Kidney epithelial cell (primary cell): ENCODE measurements around the gene RBM12. TPM values are rescaled to one million over a fixed set of nuclear protein-coding genes. Genes with fewer than 3 reads are reported as not detected.

Experiments used
- DNase-seq: peaks from one replicate; pipeline ENCODE4 v3.0.0-alpha.2; 2010; ENCODE audit warnings: low read depth
- H3K27me3 ChIP-seq: 2 replicates; pipeline ENCODE4 v1.6.0; 2011; ENCODE audit warnings: low read length; ENCODE audit not compliant: control insufficient read depth, insufficient read depth
- H3K36me3 ChIP-seq: 2 replicates; pipeline ENCODE4 v1.5.1; 2011; ENCODE audit warnings: low read length; ENCODE audit not compliant: control insufficient read depth, insufficient read depth
- H3K4me3 ChIP-seq: 2 replicates; pipeline ENCODE4 v1.5.1; 2011; ENCODE audit warnings: low read depth, mild to moderate bottlenecking, control low read depth, low read length
- total RNA-seq: library from RNA; depleted of rRNA; stranded (reverse); fragments of >200 nt; gene quantifications from 2 replicates; pipeline ENCODE4 v1.2.3, GENCODE V29; 2015
- TF ChIP-seq, protein P1 (sequence below): IDR thresholded peaks from 2 replicates; pipeline ENCODE4 v1.5.1; 2011; ENCODE audit warnings: mild to moderate bottlenecking, moderate library complexity, low read length, control low read depth, inconsistent platforms; ENCODE audit not compliant: insufficient read depth, poor library complexity, severe bottlenecking

RBM12 gene
- total RNA-seq, 1 donor from 2014 or later: 43.2 TPM

DNA sequence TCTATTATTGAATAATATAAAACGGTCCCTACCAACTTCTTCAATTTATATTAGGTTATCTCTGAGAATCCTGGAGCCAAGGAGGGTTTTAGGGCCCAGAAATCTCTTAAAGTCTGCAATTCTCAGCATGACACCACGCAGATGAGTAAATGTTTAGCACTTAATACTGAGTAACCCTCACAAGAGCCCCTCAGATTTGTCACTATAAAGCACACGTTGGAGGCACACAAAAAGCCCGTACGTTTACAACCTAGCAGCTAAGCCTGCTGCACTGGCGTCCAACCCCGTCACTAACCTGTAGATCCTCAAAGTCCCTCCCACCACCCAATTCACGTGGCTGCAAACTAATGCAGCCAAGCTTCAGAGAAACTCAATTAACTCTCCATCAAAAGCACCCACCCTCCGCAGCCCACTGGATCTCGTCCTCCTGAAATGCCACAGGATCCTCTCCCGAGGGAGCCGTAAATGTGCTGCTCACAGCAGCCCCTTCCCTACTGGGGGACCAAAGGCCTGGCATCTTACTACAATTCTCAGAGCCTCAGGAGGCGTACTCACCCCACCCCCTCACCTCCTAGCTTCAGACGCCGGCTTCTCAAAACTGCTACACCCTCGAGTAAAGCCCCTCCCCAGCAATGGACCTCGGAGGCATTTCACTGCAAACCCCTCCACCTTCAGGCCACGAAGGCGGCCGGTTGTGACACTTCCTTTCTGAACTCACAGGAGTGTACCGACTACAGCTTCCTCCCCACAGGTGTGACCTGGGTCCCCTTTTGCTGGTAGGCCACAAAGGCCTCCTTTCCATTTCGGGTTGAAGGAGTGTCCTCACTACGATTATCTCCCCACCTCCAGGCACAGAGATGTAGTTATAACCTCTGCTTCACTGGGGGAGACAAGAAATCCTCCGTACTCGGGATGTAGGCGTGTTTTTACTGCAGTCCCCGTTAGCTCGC, 909 bp downstream of the RBM12 start:
- Histone ChIP-seq H3K27me3 (no peaks in the 10 kb centered on the region), H3K4me3 (peak overlapping the region; percentile 89), H3K36me3 (no peaks in the 10 kb centered on the region)
- no peak for DNase-seq
- TF ChIP-seq, protein P1, sequence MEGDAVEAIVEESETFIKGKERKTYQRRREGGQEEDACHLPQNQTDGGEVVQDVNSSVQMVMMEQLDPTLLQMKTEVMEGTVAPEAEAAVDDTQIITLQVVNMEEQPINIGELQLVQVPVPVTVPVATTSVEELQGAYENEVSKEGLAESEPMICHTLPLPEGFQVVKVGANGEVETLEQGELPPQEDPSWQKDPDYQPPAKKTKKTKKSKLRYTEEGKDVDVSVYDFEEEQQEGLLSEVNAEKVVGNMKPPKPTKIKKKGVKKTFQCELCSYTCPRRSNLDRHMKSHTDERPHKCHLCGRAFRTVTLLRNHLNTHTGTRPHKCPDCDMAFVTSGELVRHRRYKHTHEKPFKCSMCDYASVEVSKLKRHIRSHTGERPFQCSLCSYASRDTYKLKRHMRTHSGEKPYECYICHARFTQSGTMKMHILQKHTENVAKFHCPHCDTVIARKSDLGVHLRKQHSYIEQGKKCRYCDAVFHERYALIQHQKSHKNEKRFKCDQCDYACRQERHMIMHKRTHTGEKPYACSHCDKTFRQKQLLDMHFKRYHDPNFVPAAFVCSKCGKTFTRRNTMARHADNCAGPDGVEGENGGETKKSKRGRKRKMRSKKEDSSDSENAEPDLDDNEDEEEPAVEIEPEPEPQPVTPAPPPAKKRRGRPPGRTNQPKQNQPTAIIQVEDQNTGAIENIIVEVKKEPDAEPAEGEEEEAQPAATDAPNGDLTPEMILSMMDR: no peak

DNA sequence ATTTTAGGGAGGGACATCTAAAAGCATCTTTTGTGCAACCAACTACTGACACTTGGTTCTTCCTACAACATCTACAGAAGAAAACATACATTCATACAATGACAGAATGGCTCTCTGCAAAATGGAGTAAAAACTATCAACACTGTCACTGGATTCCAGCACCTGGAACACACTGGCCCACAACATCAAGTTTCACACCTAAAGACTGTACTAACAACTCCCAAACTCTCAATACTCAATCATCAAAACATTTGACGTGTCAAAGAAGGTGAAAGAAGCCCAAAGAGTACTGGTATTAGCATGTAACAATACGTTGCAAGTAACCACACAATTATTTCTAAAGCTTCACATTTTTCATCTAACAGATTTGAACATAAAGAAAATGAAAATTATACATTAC, 2.1 kb downstream of the RBM12 start:
- no peak for DNase-seq
- TF ChIP-seq, protein P1: no peak
- peak overlapping the region; percentile 27 for H3K4me3 ChIP-seq
- no peaks in the 10 kb centered on the region for H3K36me3 ChIP-seq
- H3K27me3 ChIP-seq: no peaks in the 10 kb centered on the region

DNA sequence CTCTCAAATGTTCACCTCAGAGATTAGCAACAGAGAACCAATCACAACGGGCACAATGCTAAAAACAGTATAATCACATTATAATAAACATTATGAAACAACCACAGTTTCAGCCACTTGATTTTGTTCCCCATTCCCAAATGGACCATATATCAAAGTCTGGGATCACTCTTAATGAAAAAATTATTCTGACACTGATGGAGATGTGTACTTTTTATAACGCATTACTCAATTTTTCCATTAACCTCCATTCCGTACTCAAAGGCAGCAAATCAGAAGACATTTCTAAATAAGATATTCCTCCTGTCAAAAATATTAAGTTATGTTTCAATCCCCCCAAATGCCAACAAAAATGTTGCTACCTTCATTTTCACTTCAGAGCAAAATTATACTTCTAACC, 2.8 kb downstream of the RBM12 start:
- Histone ChIP-seq H3K36me3 (no peaks in the 10 kb centered on the region), H3K27me3 (no peaks in the 10 kb centered on the region), H3K4me3 (no peak overlapping the region)
- TF ChIP-seq, protein P1: no peak
- no peak for DNase-seq

DNA sequence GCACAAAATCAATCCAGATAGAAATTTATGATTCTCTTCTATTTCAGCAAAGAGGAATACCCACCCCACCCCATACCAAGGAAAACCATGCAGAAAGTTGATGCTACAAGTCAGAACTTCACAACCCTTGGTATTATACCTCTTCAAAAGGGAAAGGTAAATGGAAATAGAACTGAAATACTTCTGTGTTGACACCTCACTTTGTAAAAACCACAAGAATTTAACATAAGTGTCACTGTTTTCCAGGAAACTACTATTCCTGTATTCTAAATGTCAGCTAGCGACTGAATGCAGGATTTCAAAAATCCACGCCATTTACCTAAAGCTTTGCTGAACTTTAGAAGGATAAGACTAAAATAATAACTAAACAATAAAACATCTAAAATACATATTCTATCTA, 3.6 kb downstream of the RBM12 start:
- no peaks in the 10 kb centered on the region for H3K27me3 ChIP-seq
- DNase-seq: no peak
- TF ChIP-seq, protein P1: no peak
- H3K4me3 ChIP-seq: no peak overlapping the region
- H3K36me3 ChIP-seq: no peaks in the 10 kb centered on the region

DNA sequence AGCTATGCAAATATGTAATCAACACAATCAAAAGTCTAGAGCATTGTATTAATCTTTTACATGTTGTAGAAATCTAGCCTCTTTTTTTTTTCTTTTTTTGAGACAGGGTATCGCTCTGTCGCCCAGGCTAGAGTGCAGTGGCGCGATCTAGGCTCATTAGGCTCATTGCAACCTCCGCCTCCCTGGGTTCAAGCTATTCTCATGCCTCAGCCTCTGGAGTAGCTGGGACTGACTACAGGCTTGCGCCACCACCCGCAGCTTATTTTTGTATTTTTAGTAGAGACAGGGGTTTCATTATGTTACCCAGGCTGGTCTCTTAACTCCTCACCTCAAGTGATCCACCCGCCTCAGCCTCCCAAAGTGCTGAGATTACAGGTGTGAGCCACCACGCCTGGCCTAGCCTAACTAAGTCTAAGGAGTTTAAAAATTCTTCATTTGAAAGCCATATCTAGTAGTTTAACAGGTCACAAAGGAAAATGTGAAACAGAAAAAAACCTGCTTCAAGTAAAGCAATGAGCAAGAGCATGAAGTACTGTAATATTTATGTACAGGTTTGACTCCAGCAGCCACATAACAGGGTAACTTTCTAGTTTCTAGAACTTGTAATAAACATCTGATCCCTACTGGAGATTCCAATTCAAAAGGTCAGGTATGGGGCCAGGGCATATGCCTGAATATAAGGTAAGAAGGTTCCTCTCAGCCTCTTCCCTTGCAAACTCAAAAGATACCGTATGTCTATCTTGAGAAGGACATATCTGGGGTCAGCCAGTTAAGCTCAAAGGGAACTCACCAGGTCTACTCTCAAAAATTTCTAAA, 4.4 kb downstream of the RBM12 start:
- H3K36me3 ChIP-seq: no peaks in the 10 kb centered on the region
- no peak overlapping the region for H3K4me3 ChIP-seq
- no peak for DNase-seq
- H3K27me3 ChIP-seq: no peaks in the 10 kb centered on the region
- TF ChIP-seq, protein P1: no peak
